Measurements from ENCODE around the gene GNAO1. TPM values are rescaled to one million over a fixed set of nuclear protein-coding genes. Genes with fewer than 3 reads are reported as not detected.

GNAO1 gene
- total and polyA plus RNA-seq, 2 of the 13 experiments (the other 11 are each of a cell fraction or from before 2014, with no cell fraction given): not detected

- TF ChIP-seq KDM3A (CRISPR knock-in tag; IDR thresholded peaks at IDR 0.05; ENCODE audit: low read depth) (0 out of 2 replicates have a peak, but pooled peaks have one; percentile 51), ZBTB26 (CRISPR knock-in tag; IDR thresholded peaks at IDR 0.05; ENCODE audit: borderline replicate concordance) (no peak), ZNF562 (CRISPR knock-in tag; IDR thresholded peaks at IDR 0.05; ENCODE audit: borderline replicate concordance) (no peak), POLR2G (IDR thresholded peaks at IDR 0.05; ENCODE audit: low read depth, low read length) (no peak), HNRNPLL (IDR thresholded peaks at IDR 0.05; ENCODE audit: low read depth, low read length, poor library complexity, severe bottlenecking) (peak; percentile 17), KLF6 (CRISPR knock-in tag; IDR thresholded peaks at IDR 0.05) (no peak), KDM4B (CRISPR knock-in tag; IDR thresholded peaks at IDR 0.05) (no peak; the same call in 1 of the 2 replicates), HMGXB3 (CRISPR knock-in tag; IDR thresholded peaks at IDR 0.05; ENCODE audit: borderline replicate concordance) (no peak), ZBTB20 (CRISPR knock-in tag; IDR thresholded peaks at IDR 0.05; ENCODE audit: borderline replicate concordance, low read depth) (peak; percentile 51; the same call in 1 of the 2 replicates), CHD2 (IDR thresholded peaks at IDR 0.05; ENCODE audit: low read depth, low read length) (no peak), FOXA3 (CRISPR knock-in tag; IDR thresholded peaks at IDR 0.05) (peak; percentile 64)
- TF ChIP-seq, protein P1, sequence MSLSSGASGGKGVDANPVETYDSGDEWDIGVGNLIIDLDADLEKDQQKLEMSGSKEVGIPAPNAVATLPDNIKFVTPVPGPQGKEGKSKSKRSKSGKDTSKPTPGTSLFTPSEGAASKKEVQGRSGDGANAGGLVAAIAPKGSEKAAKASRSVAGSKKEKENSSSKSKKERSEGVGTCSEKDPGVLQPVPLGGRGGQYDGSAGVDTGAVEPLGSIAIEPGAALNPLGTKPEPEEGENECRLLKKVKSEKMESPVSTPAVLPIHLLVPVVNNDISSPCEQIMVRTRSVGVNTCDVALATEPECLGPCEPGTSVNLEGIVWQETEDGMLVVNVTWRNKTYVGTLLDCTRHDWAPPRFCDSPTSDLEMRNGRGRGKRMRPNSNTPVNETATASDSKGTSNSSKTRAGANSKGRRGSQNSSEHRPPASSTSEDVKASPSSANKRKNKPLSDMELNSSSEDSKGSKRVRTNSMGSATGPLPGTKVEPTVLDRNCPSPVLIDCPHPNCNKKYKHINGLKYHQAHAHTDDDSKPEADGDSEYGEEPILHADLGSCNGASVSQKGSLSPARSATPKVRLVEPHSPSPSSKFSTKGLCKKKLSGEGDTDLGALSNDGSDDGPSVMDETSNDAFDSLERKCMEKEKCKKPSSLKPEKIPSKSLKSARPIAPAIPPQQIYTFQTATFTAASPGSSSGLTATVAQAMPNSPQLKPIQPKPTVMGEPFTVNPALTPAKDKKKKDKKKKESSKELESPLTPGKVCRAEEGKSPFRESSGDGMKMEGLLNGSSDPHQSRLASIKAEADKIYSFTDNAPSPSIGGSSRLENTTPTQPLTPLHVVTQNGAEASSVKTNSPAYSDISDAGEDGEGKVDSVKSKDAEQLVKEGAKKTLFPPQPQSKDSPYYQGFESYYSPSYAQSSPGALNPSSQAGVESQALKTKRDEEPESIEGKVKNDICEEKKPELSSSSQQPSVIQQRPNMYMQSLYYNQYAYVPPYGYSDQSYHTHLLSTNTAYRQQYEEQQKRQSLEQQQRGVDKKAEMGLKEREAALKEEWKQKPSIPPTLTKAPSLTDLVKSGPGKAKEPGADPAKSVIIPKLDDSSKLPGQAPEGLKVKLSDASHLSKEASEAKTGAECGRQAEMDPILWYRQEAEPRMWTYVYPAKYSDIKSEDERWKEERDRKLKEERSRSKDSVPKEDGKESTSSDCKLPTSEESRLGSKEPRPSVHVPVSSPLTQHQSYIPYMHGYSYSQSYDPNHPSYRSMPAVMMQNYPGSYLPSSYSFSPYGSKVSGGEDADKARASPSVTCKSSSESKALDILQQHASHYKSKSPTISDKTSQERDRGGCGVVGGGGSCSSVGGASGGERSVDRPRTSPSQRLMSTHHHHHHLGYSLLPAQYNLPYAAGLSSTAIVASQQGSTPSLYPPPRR (CRISPR knock-in tag; IDR thresholded peaks at IDR 0.05; ENCODE audit: borderline replicate concordance): peak; percentile 37; the same call in 1 of the 2 replicates
- TF ChIP-seq, protein P2, sequence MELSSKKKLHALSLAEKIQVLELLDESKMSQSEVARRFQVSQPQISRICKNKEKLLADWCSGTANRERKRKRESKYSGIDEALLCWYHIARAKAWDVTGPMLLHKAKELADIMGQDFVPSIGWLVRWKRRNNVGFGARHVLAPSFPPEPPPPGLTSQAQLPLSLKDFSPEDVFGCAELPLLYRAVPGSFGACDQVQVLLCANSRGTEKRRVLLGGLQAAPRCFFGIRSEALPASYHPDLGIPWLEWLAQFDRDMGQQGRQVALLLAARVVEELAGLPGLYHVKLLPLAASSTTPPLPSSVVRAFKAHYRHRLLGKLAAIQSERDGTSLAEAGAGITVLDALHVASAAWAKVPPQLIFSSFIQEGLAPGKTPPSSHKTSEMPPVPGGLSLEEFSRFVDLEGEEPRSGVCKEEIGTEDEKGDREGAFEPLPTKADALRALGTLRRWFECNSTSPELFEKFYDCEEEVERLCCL (CRISPR knock-in tag; IDR thresholded peaks at IDR 0.05; ENCODE audit: borderline replicate concordance): no peak
Measured at GRCh38 chr16:56263711-56264608, 72.7 kb downstream of the GNAO1 start (continued).

Measured in HepG2 (cell line).